Heart right ventricle (tissue), 16 donors: ENCODE data around the gene BAHD1. TPM values are rescaled to one million over a fixed set of nuclear protein-coding genes. Genes with fewer than 3 reads are reported as not detected.

ENCODE experiments used
- ATAC-seq, 8 donors: fragments of 200-7000 bp; cut with Tn5 transposase; one replicate each; pipeline ENCODE4 v1.9.1; 2020; ENCODE audit warnings: mild to moderate bottlenecking in 8 of 8, moderate library complexity in 8 of 8, moderate number of reproducible peaks in 1 of 8
- DNase-seq, 2 donors: peaks; one replicate each; pipeline ENCODE4 v3.0.0-alpha.2; 2020
- H3K27ac ChIP-seq, 10 donors: fragments of 200-600 bp; sonication (generic) in 2 of 10; one replicate each; pipeline versions ENCODE4 v1.5.0 to v1.8.0; 2020 to 2022; ENCODE audit warnings: mild to moderate bottlenecking in 3 of 10
- H3K27me3 ChIP-seq, 7 donors: fragments of 200-600 bp; one replicate each; pipeline ENCODE4 v1.8.0; 2021 to 2022; ENCODE audit warnings: mild to moderate bottlenecking in 2 of 7
- H3K36me3 ChIP-seq, 9 donors: fragments of 200-600 bp; sonication (generic) in 1 of 9; one replicate each; pipeline versions ENCODE4 v1.5.0 to v1.8.0; 2020 to 2022; ENCODE audit warnings: mild to moderate bottlenecking in 2 of 9
- H3K4me1 ChIP-seq, 9 donors: fragments of 200-600 bp; sonication (generic) in 1 of 9; one replicate each; pipeline versions ENCODE4 v1.5.0 to v1.8.0; 2020 to 2022; ENCODE audit warnings: mild to moderate bottlenecking in 4 of 9
- H3K4me3 ChIP-seq, 10 donors: fragments of 200-600 bp; sonication (generic) in 2 of 10; one replicate each; pipeline versions ENCODE4 v1.5.0 to v1.8.0; 2020 to 2022; ENCODE audit warnings: mild to moderate bottlenecking in 7 of 10, moderate library complexity in 2 of 10
- H3K9me3 ChIP-seq, 11 donors: fragments of 200-600 bp in 10 of 11; sonication (generic) in 2 of 11; one replicate each; pipeline versions ENCODE4 v1.5.0 to v1.8.0; 2013 to 2022; ENCODE audit warnings: mild to moderate bottlenecking in 2 of 11, control low read depth in 1 of 11, moderate library complexity in 1 of 11
- WGBS, 2 donors: extraction: QIAGEN DNeasy Blood & Tissue Kit; methylation state at CpG; one replicate each; pipeline ENCODE4 v1.1.7; 2013; ENCODE audit warnings: inconsistent platforms in 1 of 2; 5-methylcytosine and 5-hydroxymethylcytosine counted together
- intact Hi-C, 10 donors: fragments of 100-400 bp; cut with DNase I; formaldehyde crosslinking; loops; one replicate each; pipeline versions ENCODE4 v1.11.1 to v1.14.2; 2022
- polyA plus RNA-seq, 2 donors: library from polyadenylated mRNA; stranded (reverse); fragments of 200-250 nt; gene quantifications; one replicate each; pipeline ENCODE4 v1.2.3, GENCODE V29; 2013
- total RNA-seq, 10 donors: library from RNA; stranded (reverse); fragmentation: NEBNext Ultra II Directional in 3 of 10; extraction: Animal tissue kit (Norgen Biotek cat#: 25700) in 3 of 10; gene quantifications; one replicate each; pipeline versions ENCODE4 v1.2.1 to v1.2.4, GENCODE V29; 2021 to 2023
- TF ChIP-seq, protein P1 (sequence below), 9 donors: fragments of 200-600 bp; sonication (generic) in 2 of 9; IDR thresholded peaks; one replicate each; pipeline versions ENCODE4 v1.5.0 to v1.8.0; 2021 to 2022; ENCODE audit warnings: antibody characterized with exemption in 9 of 9, mild to moderate bottlenecking in 5 of 9, moderate library complexity in 1 of 9
- donor health status: Arrhythmogenic right ventricular cardiomyopathy.
- donor health status: ischemic (EF 13 %, LVEDD 7.1; RV severe dilation, severe dysfunction).
- donor health status: healthy with polysubstance abuse.
- donor health status: DM: no; HTN: yes; CAD: no.
- donor health status: DM: no; HTN: no; CAD: no.
- donor health status: ischemic (EF 25% LVEDD 6.9; RV normal size, moderate dysfunction).
- donor health status: ischemic (EF 25% LVEDD 5.7; RV mildly dilated, moderate dysfunction).
- donor health status: healthy.
- donor health status: DM: yes; HTN: yes; CAD: no.
- donor health status: Ischemic cardiomyopathy.
- donor health status: ischemic (EF 35%, LVEDD 5.7; RV mildly dilated, moderate dysfunction).
- donor health status: nonischemic (EF 11% LVEDD 7.7; RV severe dilation, severe dysfunction).
- donor health status: DM: yes; HTN: yes; CAD: no.
- donor health status: PGD.
- donor health status: ischemic (EF 29% LVEDD 5.4; RV normal size, mild dysfunction).
- donor health status: nonischemic (EF 23%, LVEDD 6.1; RV moderate dilation, normal function).

BAHD1 gene
- total and polyA plus RNA-seq, 12 donors = 8.9 to 17.8 (median 15.8) TPM

DNA sequence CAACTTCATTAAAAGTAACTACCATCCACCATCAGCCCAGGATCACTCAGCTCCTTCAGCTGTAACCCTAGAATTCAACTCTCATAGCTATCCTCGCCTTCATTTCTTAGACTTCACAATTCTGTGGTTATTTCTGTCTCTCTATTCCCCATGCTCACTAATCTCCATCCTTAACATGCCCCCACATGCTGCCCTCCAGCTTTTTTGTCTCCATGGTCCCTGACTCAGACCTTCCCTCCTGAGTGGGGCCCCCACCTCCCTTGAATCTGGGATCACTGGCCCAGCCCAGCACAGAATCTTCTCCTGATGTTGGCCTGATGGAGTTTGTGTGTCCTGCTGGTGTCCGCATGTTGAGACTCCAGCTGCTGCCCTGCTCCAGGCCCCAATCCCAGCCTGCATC is 71.7 kb downstream of the BAHD1 start:
- intact Hi-C loops = loop anchor here in 4 of 10 donors (5.0 to 10.0 kb wide), 4 partner anchors 50 to 182 kb away; partner anchors contain the start of genes KNL1 (in 1 of the 4) and RAD51 (in 1 of the 4)
- 94 to 97% methylated on average over 2 of the region's 2 CpGs for WGBS, 2 donors
- TF ChIP-seq, protein P1, sequence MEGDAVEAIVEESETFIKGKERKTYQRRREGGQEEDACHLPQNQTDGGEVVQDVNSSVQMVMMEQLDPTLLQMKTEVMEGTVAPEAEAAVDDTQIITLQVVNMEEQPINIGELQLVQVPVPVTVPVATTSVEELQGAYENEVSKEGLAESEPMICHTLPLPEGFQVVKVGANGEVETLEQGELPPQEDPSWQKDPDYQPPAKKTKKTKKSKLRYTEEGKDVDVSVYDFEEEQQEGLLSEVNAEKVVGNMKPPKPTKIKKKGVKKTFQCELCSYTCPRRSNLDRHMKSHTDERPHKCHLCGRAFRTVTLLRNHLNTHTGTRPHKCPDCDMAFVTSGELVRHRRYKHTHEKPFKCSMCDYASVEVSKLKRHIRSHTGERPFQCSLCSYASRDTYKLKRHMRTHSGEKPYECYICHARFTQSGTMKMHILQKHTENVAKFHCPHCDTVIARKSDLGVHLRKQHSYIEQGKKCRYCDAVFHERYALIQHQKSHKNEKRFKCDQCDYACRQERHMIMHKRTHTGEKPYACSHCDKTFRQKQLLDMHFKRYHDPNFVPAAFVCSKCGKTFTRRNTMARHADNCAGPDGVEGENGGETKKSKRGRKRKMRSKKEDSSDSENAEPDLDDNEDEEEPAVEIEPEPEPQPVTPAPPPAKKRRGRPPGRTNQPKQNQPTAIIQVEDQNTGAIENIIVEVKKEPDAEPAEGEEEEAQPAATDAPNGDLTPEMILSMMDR (IDR thresholded peaks at IDR 0.05) = no peak
- no peak overlapping the region for H3K4me3 ChIP-seq
- ATAC-seq (no peak), DNase-seq (no peak)
- no peaks in the 10 kb centered on the region for H3K9me3 ChIP-seq
- peaks cover 0 to 20% (median 11%) of the 10 kb centered on the region in 9 donors for H3K4me1 ChIP-seq
- no peaks in the 10 kb centered on the region for H3K36me3 ChIP-seq
- peaks cover 0 to 52% (median 0%) of the 10 kb centered on the region in 7 donors for H3K27me3 ChIP-seq
- no peak overlapping the region for H3K27ac ChIP-seq

DNA sequence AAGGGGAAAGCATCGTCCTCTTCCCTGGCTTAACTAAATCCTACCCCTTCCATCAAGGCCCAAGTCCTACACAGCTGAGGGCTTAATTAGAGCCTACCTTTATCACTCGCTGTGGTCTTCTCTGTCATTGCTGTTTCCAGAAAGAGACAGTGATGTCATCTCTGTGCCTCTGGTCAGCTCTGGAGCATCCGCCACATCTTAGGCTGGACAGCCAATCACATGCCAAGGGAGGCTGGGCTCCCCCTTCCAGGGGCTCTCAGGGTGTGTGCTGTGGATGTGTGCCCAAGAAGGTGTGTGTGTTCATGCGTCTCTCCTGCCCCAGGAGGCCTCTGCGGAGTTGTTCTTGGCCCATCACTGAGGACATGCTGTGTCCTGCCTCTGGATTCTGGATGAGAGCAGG is 72.9 kb downstream of the BAHD1 start:
- no peaks in the 10 kb centered on the region for H3K36me3 ChIP-seq
- peaks cover 0 to 20% (median 11%) of the 10 kb centered on the region in 9 donors for H3K4me1 ChIP-seq
- DNase-seq (no peak), ATAC-seq (no peak)
- H3K27ac ChIP-seq = no peak overlapping the region
- no peaks in the 10 kb centered on the region for H3K9me3 ChIP-seq
- intact Hi-C loops = loop anchor here in 4 of 10 donors (5.0 to 10.0 kb wide), 4 partner anchors 49 to 181 kb away; partner anchors contain the start of genes KNL1 (in 1 of the 4) and RAD51 (in 1 of the 4)
- WGBS, 2 donors = 84 to 85% methylated on average over 5 of the region's 5 CpGs
- peaks cover 0 to 42% (median 0%) of the 10 kb centered on the region in 7 donors for H3K27me3 ChIP-seq
- H3K4me3 ChIP-seq = no peak overlapping the region
- TF ChIP-seq, protein P1 (IDR thresholded peaks at IDR 0.05) = no peak

DNA sequence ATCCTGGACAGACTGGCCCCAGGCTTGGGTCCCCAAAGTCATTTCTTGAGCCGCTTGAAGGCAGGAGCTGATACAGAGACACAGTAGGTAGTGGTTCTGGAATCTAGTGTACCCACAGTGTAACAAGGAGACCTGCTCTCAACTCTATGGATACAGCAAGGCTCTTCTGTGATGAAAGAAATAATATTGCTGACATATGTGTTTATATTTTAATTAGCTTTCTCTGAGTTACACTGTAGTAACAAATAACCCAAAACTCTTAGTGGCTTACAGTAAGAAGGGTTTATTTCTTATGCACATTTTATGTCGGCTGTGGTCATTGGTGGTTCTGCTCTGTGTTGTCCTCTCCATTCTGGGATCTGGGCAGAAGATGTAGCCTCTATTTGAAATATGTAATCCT is 75.6 kb downstream of the BAHD1 start:
- Histone ChIP-seq H3K4me3 (no peak overlapping the region), H3K9me3 (no peaks in the 10 kb centered on the region), H3K27ac (no peak overlapping the region), H3K4me1 (peaks cover 0 to 10% (median 5%) of the 10 kb centered on the region in 9 donors), H3K27me3 (peaks cover 0 to 15% (median 0%) of the 10 kb centered on the region in 7 donors), H3K36me3 (no peaks in the 10 kb centered on the region)
- 94% methylated on average over 2 of the region's 2 CpGs for WGBS, 2 donors
- ATAC-seq = no peak
- intact Hi-C loops = loop anchor here in 2 of 10 donors (10.0 kb wide), 2 partner anchors 78 to 178 kb away; partner anchors contain the start of genes KNL1 (in 1 of the 2) and RAD51 (in 1 of the 2)
- TF ChIP-seq, protein P1 (IDR thresholded peaks at IDR 0.05) = no peak
- no peak for DNase-seq

Other genes starting within 250 kb of the BAHD1 start
- gene PAK6, start 201.9 kb upstream of the BAHD1 start, total RNA-seq = 10 to 100 TPM in 1 of 10 donors, 1 to 10 TPM in 9; 5.9 to 14.1 (median 7.6) TPM
- gene PAK6, start 201.9 kb upstream of the BAHD1 start, polyA plus RNA-seq = 1 to 10 TPM in 1 of 2 donors, under 1 TPM in 1; 0.48 to 3.0 TPM
- gene ANKRD63, start 157.9 kb upstream of the BAHD1 start, total RNA-seq = 1 to 10 TPM in 1 of 10 donors, under 1 TPM in 3, not detected in 6; 0.26 to 1.9 (median 0.44) TPM
- not detected for gene ANKRD63, start 157.9 kb upstream of the BAHD1 start, polyA plus RNA-seq
- 10 to 100 TPM in 2 of 10 donors, 1 to 10 TPM in 8; 1.2 to 24.4 (median 4.9) TPM for gene PLCB2, start 133.0 kb upstream of the BAHD1 start, total RNA-seq
- gene PLCB2, start 133.0 kb upstream of the BAHD1 start, polyA plus RNA-seq = 10 to 100 TPM in 1 of 2 donors, 1 to 10 TPM in 1; 4.2 to 14.6 TPM
- gene INAFM2, start 117.3 kb upstream of the BAHD1 start, total RNA-seq = 10 to 100 TPM; 32.5 to 63.9 (median 40.9) TPM
- 10 to 100 TPM; 19.8 to 56.1 TPM for gene INAFM2, start 117.3 kb upstream of the BAHD1 start, polyA plus RNA-seq
- 100 to 1,000 TPM; 113 to 190 (median 151) TPM for gene CCDC9B, start 100.0 kb upstream of the BAHD1 start, total RNA-seq
- gene CCDC9B, start 100.0 kb upstream of the BAHD1 start, polyA plus RNA-seq = 10 to 100 TPM; 13.0 to 97.4 TPM
- gene PHGR1, start 89.9 kb upstream of the BAHD1 start, total RNA-seq = not detected
- gene PHGR1, start 89.9 kb upstream of the BAHD1 start, polyA plus RNA-seq = not detected
- 1 to 10 TPM in 2 of 10 donors, under 1 TPM in 8; 0.08 to 1.3 (median 0.71) TPM for gene DISP2, start 82.7 kb upstream of the BAHD1 start, total RNA-seq
- 1 to 10 TPM in 1 of 2 donors, under 1 TPM in 1; 0.16 to 2.7 TPM for gene DISP2, start 82.7 kb upstream of the BAHD1 start, polyA plus RNA-seq
- 10 to 100 TPM in 3 of 10 donors, 1 to 10 TPM in 7; 5.3 to 16.0 (median 8.3) TPM for gene KNSTRN, start 58.2 kb upstream of the BAHD1 start, total RNA-seq
- 10 to 100 TPM in 1 of 2 donors, 1 to 10 TPM in 1; 8.2 to 13.1 TPM for gene KNSTRN, start 58.2 kb upstream of the BAHD1 start, polyA plus RNA-seq
- gene IVD, start 35.2 kb upstream of the BAHD1 start, total RNA-seq = 100 to 1,000 TPM in 7 of 10 donors, 10 to 100 TPM in 3; 71.1 to 143 (median 109) TPM
- 10 to 100 TPM; 42.2 to 44.4 TPM for gene IVD, start 35.2 kb upstream of the BAHD1 start, polyA plus RNA-seq
- gene CHST14, start 30.0 kb downstream of the BAHD1 start, total RNA-seq = 10 to 100 TPM in 2 of 10 donors, 1 to 10 TPM in 8; 5.7 to 11.5 (median 9.0) TPM
- 1 to 10 TPM; 5.3 to 8.8 TPM for gene CHST14, start 30.0 kb downstream of the BAHD1 start, polyA plus RNA-seq
- 10 to 100 TPM; 16.0 to 30.1 (median 21.6) TPM for gene CCDC32, start 124.1 kb downstream of the BAHD1 start, total RNA-seq
- 10 to 100 TPM; 25.0 to 37.5 TPM for gene CCDC32, start 124.1 kb downstream of the BAHD1 start, polyA plus RNA-seq
- gene RPUSD2, start 128.3 kb downstream of the BAHD1 start, total RNA-seq = 10 to 100 TPM in 6 of 10 donors, 1 to 10 TPM in 4; 7.4 to 14.8 (median 10.7) TPM
- gene RPUSD2, start 128.3 kb downstream of the BAHD1 start, polyA plus RNA-seq = 10 to 100 TPM in 1 of 2 donors, 1 to 10 TPM in 1; 9.6 to 11.0 TPM
- 1 to 10 TPM in 4 of 10 donors, under 1 TPM in 6; 0.21 to 2.6 (median 0.73) TPM for gene KNL1, start 153.3 kb downstream of the BAHD1 start, total RNA-seq
- under 1 TPM; 0.10 to 0.22 TPM for gene KNL1, start 153.3 kb downstream of the BAHD1 start, polyA plus RNA-seq